ENCODE data around the gene AGPAT1.

DNA sequence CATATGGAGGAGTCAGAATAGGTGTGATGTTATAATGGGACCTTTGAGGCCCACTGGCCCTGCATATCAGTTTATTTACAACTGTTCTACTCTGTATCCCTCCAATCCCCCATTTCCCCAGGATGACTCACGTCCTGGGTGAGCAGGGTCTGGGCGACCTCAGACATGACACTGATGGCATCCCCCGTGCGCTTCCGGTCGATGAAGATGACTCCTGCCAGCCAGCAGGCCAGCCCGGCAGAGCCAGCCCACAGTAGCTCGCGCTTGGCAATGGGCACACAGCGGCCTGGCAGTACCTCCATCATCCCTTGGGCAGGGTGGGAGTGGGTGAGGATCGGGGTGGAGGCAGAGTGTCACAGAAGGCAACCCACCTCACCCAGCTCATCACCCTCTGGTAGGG, 5.6 kb downstream of the AGPAT1 start:
- no peak for TF ChIP-seq POLR2A (IDR thresholded peaks at IDR 0.05)
- TF ChIP-seq, protein P1, sequence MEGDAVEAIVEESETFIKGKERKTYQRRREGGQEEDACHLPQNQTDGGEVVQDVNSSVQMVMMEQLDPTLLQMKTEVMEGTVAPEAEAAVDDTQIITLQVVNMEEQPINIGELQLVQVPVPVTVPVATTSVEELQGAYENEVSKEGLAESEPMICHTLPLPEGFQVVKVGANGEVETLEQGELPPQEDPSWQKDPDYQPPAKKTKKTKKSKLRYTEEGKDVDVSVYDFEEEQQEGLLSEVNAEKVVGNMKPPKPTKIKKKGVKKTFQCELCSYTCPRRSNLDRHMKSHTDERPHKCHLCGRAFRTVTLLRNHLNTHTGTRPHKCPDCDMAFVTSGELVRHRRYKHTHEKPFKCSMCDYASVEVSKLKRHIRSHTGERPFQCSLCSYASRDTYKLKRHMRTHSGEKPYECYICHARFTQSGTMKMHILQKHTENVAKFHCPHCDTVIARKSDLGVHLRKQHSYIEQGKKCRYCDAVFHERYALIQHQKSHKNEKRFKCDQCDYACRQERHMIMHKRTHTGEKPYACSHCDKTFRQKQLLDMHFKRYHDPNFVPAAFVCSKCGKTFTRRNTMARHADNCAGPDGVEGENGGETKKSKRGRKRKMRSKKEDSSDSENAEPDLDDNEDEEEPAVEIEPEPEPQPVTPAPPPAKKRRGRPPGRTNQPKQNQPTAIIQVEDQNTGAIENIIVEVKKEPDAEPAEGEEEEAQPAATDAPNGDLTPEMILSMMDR (IDR thresholded peaks at IDR 0.05) = no peak

All from stomach (tissue), 4 donors.